Caki2 (cell line): ENCODE data around the gene RDH5. TPM values are rescaled to one million over a fixed set of nuclear protein-coding genes. Genes with fewer than 3 reads are reported as not detected.

Experiments used
- DNase-seq: peaks from one replicate; pipeline ENCODE4 v3.0.0-alpha.2; 2015; ENCODE audit warnings: low read depth
- in situ Hi-C: cut with HindIII; loops from 2 replicates; pipeline ENCODE4 v1.10.0; 2016; ENCODE audit warnings: low sequenced_read_pairs, low pct_unique_long_range_greater_than_20kb, mixed read lengths
- total RNA-seq: library from RNA; depleted of rRNA; stranded (reverse); fragments of >200 nt; shearing (Covaris generic); gene quantifications from 2 replicates; pipeline ENCODE4 v1.2.3, GENCODE V29; 2014; ENCODE audit warnings: low replicate concordance; rRNA removed

Gene RDH5
- total RNA-seq = 2.0 and 2.9 TPM in 2 replicates

GRCh38 chr12:55720071-55720564, at the start of gene RDH5:
Gene RDH5 (plus strand): TSS chr12:55720393. CDS start chr12:55721185, 792 bp downstream.
- in situ Hi-C loops = no loop called here
- peak; percentile 95 for DNase-seq

GRCh38 chr12:55671746-55672145, 48.4 kb upstream of the RDH5 start:
- no peak for DNase-seq
- in situ Hi-C loops = no loop called here

- in situ Hi-C loops = no loop called here
- no peak for DNase-seq
Measured at GRCh38 chr12:55673638-55674037, 46.6 kb upstream of the RDH5 start.

GRCh38 chr12:55675666-55676065, 44.5 kb upstream of the RDH5 start:
- in situ Hi-C loops = no loop called here
- DNase-seq = no peak

- DNase-seq = no peak
- in situ Hi-C loops = no loop called here
Measured at GRCh38 chr12:55676707-55677106, 43.5 kb upstream of the RDH5 start.

GRCh38 chr12:55679691-55680090, 40.5 kb upstream of the RDH5 start:
- DNase-seq = no peak
- in situ Hi-C loops = no loop called here

- in situ Hi-C loops = no loop called here
- peak; percentile 92 for DNase-seq
Measured at GRCh38 chr12:55681142-55682077, 38.8 kb upstream of the RDH5 start.

GRCh38 chr12:55682087-55682796, 38.0 kb upstream of the RDH5 start:
- peak; percentile 56 for DNase-seq
- in situ Hi-C loops = no loop called here

GRCh38 chr12:55683676-55684075, 36.5 kb upstream of the RDH5 start:
- in situ Hi-C loops = no loop called here
- no peak for DNase-seq

- DNase-seq = no peak
- in situ Hi-C loops = no loop called here
Measured at GRCh38 chr12:55684761-55685370, 35.3 kb upstream of the RDH5 start.

GRCh38 chr12:55685671-55686070, 34.5 kb upstream of the RDH5 start:
- DNase-seq = no peak
- in situ Hi-C loops = no loop called here

- no peak for DNase-seq
- in situ Hi-C loops = no loop called here
Measured at GRCh38 chr12:55686366-55687010, 33.7 kb upstream of the RDH5 start.

- DNase-seq = no peak
- in situ Hi-C loops = no loop called here
Measured at GRCh38 chr12:55687746-55688145, 32.4 kb upstream of the RDH5 start.

- in situ Hi-C loops = no loop called here
- DNase-seq = no peak
Measured at GRCh38 chr12:55688716-55689655, 31.2 kb upstream of the RDH5 start.

GRCh38 chr12:55692631-55693322, 27.4 kb upstream of the RDH5 start:
- DNase-seq = no peak
- in situ Hi-C loops = no loop called here

- DNase-seq = no peak
- in situ Hi-C loops = no loop called here
Measured at GRCh38 chr12:55693323-55694187, 26.6 kb upstream of the RDH5 start.
